ENCODE data around the gene MRTO4. TPM values are rescaled to one million over a fixed set of nuclear protein-coding genes. Genes with fewer than 3 reads are reported as not detected.

Gene MRTO4
- polyA plus RNA-seq, 1 of the 3 experiments (the other 2 are of a cell fraction) = 48.4 TPM

DNA sequence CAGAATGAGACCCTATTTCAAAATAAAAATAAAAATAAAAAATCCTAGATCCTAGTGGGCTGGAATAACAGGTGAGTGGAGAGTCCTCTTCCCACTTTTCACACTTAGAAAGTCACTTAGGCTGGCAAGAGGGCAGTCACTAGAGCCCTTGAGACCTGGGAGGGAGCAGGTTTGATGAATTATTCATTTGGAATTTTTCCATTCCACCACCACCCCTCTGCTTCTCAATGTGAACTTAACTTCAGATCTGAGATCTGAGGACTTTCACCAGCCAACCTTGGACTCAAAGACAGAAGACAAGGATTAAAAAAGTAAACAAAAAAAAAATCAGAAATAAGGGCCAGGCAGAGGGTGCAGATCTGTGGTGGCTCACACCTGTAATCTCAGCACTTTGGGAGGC is 20.5 kb downstream of the MRTO4 start:
- Histone ChIP-seq H3K79me2 (ENCODE audit: insufficient read depth) (no peaks in the 10 kb centered on the region), H3K27ac (ENCODE audit: low read depth in 2 of 2, low read length in 1 of 2) (no peak overlapping the region), H3F3A (replicated peaks; ENCODE audit: insufficient read depth) (no peaks in the 10 kb centered on the region), H3K4me2 (no peak overlapping the region), H3K9ac (no peak overlapping the region), H3K9me2 (no peaks in the 10 kb centered on the region), H3K9me3 (no peaks in the 10 kb centered on the region), H3K4me1 (ENCODE audit: control insufficient read depth in 1 of 2, insufficient read depth in 2 of 2, low read depth in 1 of 2, low read length in 1 of 2) (no peaks in the 10 kb centered on the region), H4K20me1 (ENCODE audit: insufficient read depth) (no peaks in the 10 kb centered on the region), H3K36me3 (replicated peaks in 1 of 2; ENCODE audit: control insufficient read depth in 1 of 2, insufficient read depth in 2 of 2, low read length in 1 of 2) (peaks cover 0 to 7% of the 10 kb centered on the region in 2 experiments), H3K4me3 (ENCODE audit: low read depth in 2 of 2, low read length in 1 of 2) (no peak overlapping the region), H3K27me3 (ENCODE audit: insufficient read depth) (no peaks in the 10 kb centered on the region), H2AFZ (ENCODE audit: low read depth) (no peak overlapping the region)
- POLR2A ChIA-PET = no interaction called here
- no peak for DNase-seq
- CTCF ChIA-PET = no interaction called here
- no peak for TF ChIP-seq FOSL2 (IDR thresholded peaks at IDR 0.05; ENCODE audit: borderline replicate concordance, low read depth)
- TF ChIP-seq, protein P1, sequence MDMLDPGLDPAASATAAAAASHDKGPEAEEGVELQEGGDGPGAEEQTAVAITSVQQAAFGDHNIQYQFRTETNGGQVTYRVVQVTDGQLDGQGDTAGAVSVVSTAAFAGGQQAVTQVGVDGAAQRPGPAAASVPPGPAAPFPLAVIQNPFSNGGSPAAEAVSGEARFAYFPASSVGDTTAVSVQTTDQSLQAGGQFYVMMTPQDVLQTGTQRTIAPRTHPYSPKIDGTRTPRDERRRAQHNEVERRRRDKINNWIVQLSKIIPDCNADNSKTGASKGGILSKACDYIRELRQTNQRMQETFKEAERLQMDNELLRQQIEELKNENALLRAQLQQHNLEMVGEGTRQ (IDR thresholded peaks at IDR 0.05; ENCODE audit: borderline replicate concordance, low read depth, low read length) = no peak
- no peak for TF ChIP-seq FOXJ3 (CRISPR knock-in tag; IDR thresholded peaks at IDR 0.05)
- TF ChIP-seq, protein P2, sequence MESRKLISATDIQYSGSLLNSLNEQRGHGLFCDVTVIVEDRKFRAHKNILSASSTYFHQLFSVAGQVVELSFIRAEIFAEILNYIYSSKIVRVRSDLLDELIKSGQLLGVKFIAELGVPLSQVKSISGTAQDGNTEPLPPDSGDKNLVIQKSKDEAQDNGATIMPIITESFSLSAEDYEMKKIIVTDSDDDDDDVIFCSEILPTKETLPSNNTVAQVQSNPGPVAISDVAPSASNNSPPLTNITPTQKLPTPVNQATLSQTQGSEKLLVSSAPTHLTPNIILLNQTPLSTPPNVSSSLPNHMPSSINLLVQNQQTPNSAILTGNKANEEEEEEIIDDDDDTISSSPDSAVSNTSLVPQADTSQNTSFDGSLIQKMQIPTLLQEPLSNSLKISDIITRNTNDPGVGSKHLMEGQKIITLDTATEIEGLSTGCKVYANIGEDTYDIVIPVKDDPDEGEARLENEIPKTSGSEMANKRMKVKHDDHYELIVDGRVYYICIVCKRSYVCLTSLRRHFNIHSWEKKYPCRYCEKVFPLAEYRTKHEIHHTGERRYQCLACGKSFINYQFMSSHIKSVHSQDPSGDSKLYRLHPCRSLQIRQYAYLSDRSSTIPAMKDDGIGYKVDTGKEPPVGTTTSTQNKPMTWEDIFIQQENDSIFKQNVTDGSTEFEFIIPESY (IDR thresholded peaks at IDR 0.05; ENCODE audit: borderline replicate concordance, low read depth) = no peak
- TF ChIP-seq RFX5 (IDR thresholded peaks at IDR 0.05; ENCODE audit: low read length) = no peak
- TF ChIP-seq GATA2 (CRISPR knock-in tag; IDR thresholded peaks at IDR 0.05) = no peak
- no peak for TF ChIP-seq MEF2A (IDR thresholded peaks at IDR 0.05; ENCODE audit: borderline replicate concordance, low read depth)
- TF ChIP-seq SIN3A (IDR thresholded peaks at IDR 0.05; ENCODE audit: borderline replicate concordance, low read depth, low read length) = no peak
- TF ChIP-seq ELF1 (IDR thresholded peaks at IDR 0.05) = no peak
- TF ChIP-seq NRF1 (IDR thresholded peaks at IDR 0.05; ENCODE audit: low read depth, low read length) = no peak
- TF ChIP-seq GABPA (IDR thresholded peaks at IDR 0.05; ENCODE audit: low read depth) = no peak
- TF ChIP-seq, protein P3, sequence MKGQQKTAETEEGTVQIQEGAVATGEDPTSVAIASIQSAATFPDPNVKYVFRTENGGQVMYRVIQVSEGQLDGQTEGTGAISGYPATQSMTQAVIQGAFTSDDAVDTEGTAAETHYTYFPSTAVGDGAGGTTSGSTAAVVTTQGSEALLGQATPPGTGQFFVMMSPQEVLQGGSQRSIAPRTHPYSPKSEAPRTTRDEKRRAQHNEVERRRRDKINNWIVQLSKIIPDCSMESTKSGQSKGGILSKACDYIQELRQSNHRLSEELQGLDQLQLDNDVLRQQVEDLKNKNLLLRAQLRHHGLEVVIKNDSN (IDR thresholded peaks at IDR 0.05; ENCODE audit: borderline replicate concordance, low read depth) = no peak
- TF ChIP-seq CHD2 (IDR thresholded peaks at IDR 0.05; ENCODE audit: low read length, partially characterized antibody) = no peak
- TF ChIP-seq NFIC (IDR thresholded peaks at IDR 0.05; ENCODE audit: borderline replicate concordance) = no peak

DNA sequence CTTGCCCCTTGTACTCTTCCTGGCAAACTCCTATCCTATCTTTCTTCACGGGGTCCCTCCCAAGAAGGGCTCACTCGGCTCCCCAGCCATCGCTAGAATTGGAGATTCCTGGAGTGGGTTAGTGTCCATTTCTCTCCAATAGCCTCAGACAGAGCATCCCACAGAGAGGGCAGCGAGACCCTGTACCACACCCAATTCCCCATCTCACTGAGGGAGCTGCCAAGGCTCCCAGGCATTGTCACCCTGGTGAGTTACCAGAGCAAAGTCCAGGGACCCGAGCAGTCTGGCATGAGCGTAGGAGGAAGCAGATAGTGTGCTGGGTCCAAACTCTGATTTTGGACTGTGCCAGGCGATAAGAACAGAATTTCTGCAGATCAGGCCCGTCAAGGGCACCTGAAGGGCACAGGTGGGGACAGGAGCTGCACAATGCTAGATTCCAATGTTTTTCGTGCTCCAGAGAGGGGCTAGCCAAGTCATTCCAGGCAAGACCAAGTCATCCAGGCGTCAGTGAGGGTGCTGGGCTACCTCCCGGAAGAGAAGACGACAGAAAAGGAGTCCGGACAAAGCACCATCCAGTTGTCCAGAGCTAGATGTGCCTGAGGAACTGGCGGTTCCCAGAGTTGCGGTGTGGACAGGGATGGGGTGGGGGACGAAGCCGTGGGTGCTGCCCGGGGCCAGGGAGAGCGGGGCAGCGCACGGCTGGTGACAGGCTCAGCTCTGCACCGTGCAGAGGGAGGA is 21.7 kb downstream of the MRTO4 start:
- Histone ChIP-seq H3K36me3 (replicated peaks in 1 of 2; ENCODE audit: control insufficient read depth in 1 of 2, insufficient read depth in 2 of 2, low read length in 1 of 2) (peaks cover 0 to 7% of the 10 kb centered on the region in 2 experiments), H3K4me2 (no peak overlapping the region), H4K20me1 (ENCODE audit: insufficient read depth) (no peaks in the 10 kb centered on the region), H3K27me3 (ENCODE audit: insufficient read depth) (no peaks in the 10 kb centered on the region), H3K27ac (ENCODE audit: low read depth in 2 of 2, low read length in 1 of 2) (no peak overlapping the region), H3K9ac (no peak overlapping the region), H3K79me2 (ENCODE audit: insufficient read depth) (no peaks in the 10 kb centered on the region), H3K9me3 (no peaks in the 10 kb centered on the region; the same call in 1 of the 2 replicates), H3F3A (replicated peaks; ENCODE audit: insufficient read depth) (no peaks in the 10 kb centered on the region), H3K4me3 (ENCODE audit: low read depth in 2 of 2, low read length in 1 of 2) (no peak overlapping the region), H3K9me2 (no peaks in the 10 kb centered on the region), H3K4me1 (ENCODE audit: control insufficient read depth in 1 of 2, insufficient read depth in 2 of 2, low read depth in 1 of 2, low read length in 1 of 2) (no peaks in the 10 kb centered on the region), H2AFZ (ENCODE audit: low read depth) (no peak overlapping the region)
- WGBS (ENCODE audit: low lambda C conversion rate) = 82% methylated on average over 10 of the region's 22 CpGs
- POLR2A ChIA-PET = no interaction called here
- CTCF ChIA-PET = no interaction called here
- DNase-seq = no peak
- TF ChIP-seq TAF1 (IDR thresholded peaks at IDR 0.05; ENCODE audit: borderline replicate concordance, low read depth, low read length) (no peak), POLR2AphosphoS5 (IDR thresholded peaks at IDR 0.05; ENCODE audit: low read depth, low read length) (no peak), NFIC (IDR thresholded peaks at IDR 0.05; ENCODE audit: borderline replicate concordance) (no peak), TCF12 (IDR thresholded peaks at IDR 0.05) (no peak), CHD2 (IDR thresholded peaks at IDR 0.05; ENCODE audit: low read length, partially characterized antibody) (no peak), JUND (IDR thresholded peaks at IDR 0.05) (no peak)
- TF ChIP-seq, protein P3 (IDR thresholded peaks at IDR 0.05; ENCODE audit: borderline replicate concordance, low read depth) = no peak
- TF ChIP-seq, protein P4, sequence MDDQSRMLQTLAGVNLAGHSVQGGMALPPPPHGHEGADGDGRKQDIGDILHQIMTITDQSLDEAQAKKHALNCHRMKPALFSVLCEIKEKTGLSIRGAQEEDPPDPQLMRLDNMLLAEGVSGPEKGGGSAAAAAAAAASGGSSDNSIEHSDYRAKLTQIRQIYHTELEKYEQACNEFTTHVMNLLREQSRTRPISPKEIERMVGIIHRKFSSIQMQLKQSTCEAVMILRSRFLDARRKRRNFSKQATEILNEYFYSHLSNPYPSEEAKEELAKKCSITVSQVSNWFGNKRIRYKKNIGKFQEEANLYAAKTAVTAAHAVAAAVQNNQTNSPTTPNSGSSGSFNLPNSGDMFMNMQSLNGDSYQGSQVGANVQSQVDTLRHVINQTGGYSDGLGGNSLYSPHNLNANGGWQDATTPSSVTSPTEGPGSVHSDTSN (IDR thresholded peaks at IDR 0.05) = no peak

All from SK-N-SH (cell line).